Suprapubic skin (tissue), 4 donors: Measurements from ENCODE around the gene LGALS8.

Source experiments
- CTCF ChIP-seq, 2 donors: fragments of 200-600 bp in 1 of 2; fragments of 450-650 bp in 1 of 2; sonication (generic) in 1 of 2; IDR thresholded peaks; one replicate each; pipeline ENCODE4 v1.5.1; 2016 to 2019; ENCODE audit warnings: antibody characterized with exemption in 2 of 2, mild to moderate bottlenecking in 1 of 2, moderate library complexity in 1 of 2
- POLR2A ChIP-seq, 2 donors: fragments of 450-650 bp; IDR thresholded peaks; one replicate each; pipeline ENCODE4 v1.6.1; 2017; ENCODE audit warnings: antibody characterized with exemption in 2 of 2, mild to moderate bottlenecking in 2 of 2, moderate library complexity in 2 of 2
- POLR2AphosphoS5 ChIP-seq, 3 donors: sonication (generic); formaldehyde crosslinking; IDR thresholded peaks; one replicate each; pipeline ENCODE4 v1.6.1; 2017; ENCODE audit warnings: antibody characterized with exemption in 3 of 3

- TF ChIP-seq CTCF (IDR thresholded peaks at IDR 0.05) (no peak), POLR2A (IDR thresholded peaks at IDR 0.05) (no peak), POLR2AphosphoS5 (IDR thresholded peaks at IDR 0.05) (no peak)
Measured at GRCh38 chr1:236509203-236509602, 14.6 kb upstream of the LGALS8 start.
